WTC11 (cell line): Measurements from ENCODE around the gene PILRB. TPM values are rescaled to one million over a fixed set of nuclear protein-coding genes. Genes with fewer than 3 reads are reported as not detected.
A peak's percentile ranks its signal among the peaks of the same experiment; 100 is the strongest.

ENCODE experiments used
- ATAC-seq: fragments of 200-7000 bp; cut with Tn5 transposase; 2 replicates; pipeline ENCODE4 v1.10.0; 2021; ENCODE audit warnings: mild to moderate bottlenecking, moderate library complexity
- CTCF ChIA-PET: fragments of 300-600 bp; sonication (Branson Sonifier 250); formaldehyde crosslinking; loops from one replicate; lab custom pipeline; 2021; ENCODE audit warnings: antibody characterized with exemption; lab: Charles Lee
- POLR2A ChIA-PET: fragments of 350-600 bp; sonication (Branson Sonifier 250); formaldehyde crosslinking; loops from one replicate; lab custom pipeline; 2021; ENCODE audit warnings: antibody characterized with exemption; lab: Charles Lee
- DNase-seq: peaks from one replicate; pipeline ENCODE4 v3.0.0; 2021; ENCODE audit warnings: low spot score
- H3K27ac Mint-ChIP-seq: 2 replicates; pipeline ENCODE4 v1.8.0; 2021; ENCODE audit warnings: mixed read lengths
- H3K27me3 Mint-ChIP-seq: 2 replicates; pipeline ENCODE4 v1.8.0; 2021; ENCODE audit warnings: low read depth, mild to moderate bottlenecking, moderate library complexity, mixed read lengths
- H3K36me3 Mint-ChIP-seq: 2 replicates; pipeline ENCODE4 v1.8.0; 2021; ENCODE audit warnings: mixed read lengths
- H3K4me1 Mint-ChIP-seq: 2 replicates; pipeline ENCODE4 v1.8.0; 2022; ENCODE audit warnings: mixed read lengths
- H3K4me3 Mint-ChIP-seq: 2 replicates; pipeline ENCODE4 v1.8.0; 2021; ENCODE audit warnings: mild to moderate bottlenecking, moderate library complexity, mixed read lengths
- H3K9me3 Mint-ChIP-seq: 2 replicates; pipeline ENCODE4 v1.8.0; 2021; ENCODE audit warnings: mixed read lengths
- CREB1 ChIP-seq: sonication (generic); formaldehyde crosslinking; IDR thresholded peaks from 2 replicates; pipeline ENCODE4 v1.8.0; 2023; ENCODE audit warnings: mild to moderate bottlenecking, missing genetic modification reagents
- E2F4 ChIP-seq: sonication (generic); formaldehyde crosslinking; IDR thresholded peaks from 2 replicates; pipeline ENCODE4 v1.8.1; 2022; ENCODE audit warnings: low read depth, mild to moderate bottlenecking, moderate library complexity, missing genetic modification reagents, borderline replicate concordance
- ETV6 ChIP-seq: sonication (generic); formaldehyde crosslinking; IDR thresholded peaks from 2 replicates; pipeline ENCODE4 v1.8.1; 2022; ENCODE audit warnings: mild to moderate bottlenecking, missing genetic modification reagents
- FOXJ3 ChIP-seq: sonication (generic); formaldehyde crosslinking; IDR thresholded peaks from 2 replicates; pipeline ENCODE4 v1.9.0; 2021; ENCODE audit warnings: missing genetic modification reagents, mild to moderate bottlenecking, borderline replicate concordance
- GABPB1 ChIP-seq: sonication (generic); formaldehyde crosslinking; IDR thresholded peaks from 2 replicates; pipeline ENCODE4 v1.8.1; 2023; ENCODE audit warnings: mild to moderate bottlenecking, missing genetic modification reagents
- GTF2I ChIP-seq: fragments of 250-450 bp; sonication (Bioruptor Pico); conservative IDR thresholded peaks from 2 replicates; pipeline ENCODE4 v1.4.0; 2021; ENCODE audit warnings: mild to moderate bottlenecking
- JAZF1 ChIP-seq: fragments of 250-450 bp; sonication (Bioruptor Pico); IDR thresholded peaks from 2 replicates; pipeline ENCODE4 v1.9.0; 2021; ENCODE audit warnings: moderate library complexity, mild to moderate bottlenecking, inconsistent platforms
- KAT7 ChIP-seq: sonication (generic); formaldehyde crosslinking; IDR thresholded peaks from 2 replicates; pipeline ENCODE4 v1.8.1; 2023; ENCODE audit warnings: missing genetic modification reagents, mild to moderate bottlenecking, borderline replicate concordance
- NR3C1 ChIP-seq: sonication (generic); formaldehyde crosslinking; conservative IDR thresholded peaks from 2 replicates; pipeline ENCODE4 v1.8.1; 2023; ENCODE audit warnings: low read depth, mild to moderate bottlenecking, missing genetic modification reagents
- SP1 ChIP-seq: sonication (generic); formaldehyde crosslinking; conservative IDR thresholded peaks from 2 replicates; pipeline ENCODE4 v1.8.1; 2022; ENCODE audit warnings: missing genetic modification reagents
- ZNF219 ChIP-seq: sonication (generic); formaldehyde crosslinking; IDR thresholded peaks from 2 replicates; pipeline ENCODE4 v1.8.0; 2023; ENCODE audit warnings: missing genetic modification reagents, mild to moderate bottlenecking, borderline replicate concordance
- ZNF532 ChIP-seq: fragments of 250-450 bp; sonication (Bioruptor Pico); IDR thresholded peaks from 2 replicates; pipeline ENCODE4 v1.9.0; 2021; ENCODE audit warnings: mild to moderate bottlenecking, borderline replicate concordance
- total RNA-seq: library from RNA; stranded (reverse); gene quantifications from 3 replicates; pipeline ENCODE4 v1.2.3, GENCODE V29; 2021
- TF ChIP-seq, protein P1 (sequence below): sonication (generic); formaldehyde crosslinking; IDR thresholded peaks from 2 replicates; pipeline ENCODE4 v1.8.0; 2022; ENCODE audit warnings: missing genetic modification reagents
- TF ChIP-seq, protein P2 (sequence below): fragments of 250-450 bp; sonication (Bioruptor Pico); IDR thresholded peaks from 2 replicates; pipeline ENCODE4 v1.9.0; 2021; ENCODE audit warnings: mild to moderate bottlenecking
- TF ChIP-seq, protein P3 (sequence below): sonication (generic); formaldehyde crosslinking; IDR thresholded peaks from 2 replicates; pipeline ENCODE4 v1.8.1; 2023; ENCODE audit warnings: mild to moderate bottlenecking, missing genetic modification reagents, moderate library complexity
- TF ChIP-seq, protein P4 (sequence below): sonication (generic); formaldehyde crosslinking; IDR thresholded peaks from 2 replicates; pipeline ENCODE4 v1.8.0; 2022; ENCODE audit warnings: mild to moderate bottlenecking, missing genetic modification reagents
- TF ChIP-seq, protein P5 (sequence below): sonication (generic); formaldehyde crosslinking; IDR thresholded peaks from 2 replicates; pipeline ENCODE4 v1.8.1; 2022; ENCODE audit warnings: mild to moderate bottlenecking, missing genetic modification reagents, moderate library complexity, borderline replicate concordance

The PILRB gene
- total RNA-seq, 1 experiment from 2014 or later = 30.7 TPM

- TF ChIP-seq ZNF532 (CRISPR knock-in tag) (no peak), NR3C1 (CRISPR knock-in tag) (no peak), KAT7 (CRISPR knock-in tag) (no peak), FOXJ3 (CRISPR knock-in tag) (no peak), ETV6 (CRISPR knock-in tag) (no peak), JAZF1 (CRISPR knock-in tag) (no peak), ZNF219 (CRISPR knock-in tag) (no peak)
- TF ChIP-seq, protein P1, sequence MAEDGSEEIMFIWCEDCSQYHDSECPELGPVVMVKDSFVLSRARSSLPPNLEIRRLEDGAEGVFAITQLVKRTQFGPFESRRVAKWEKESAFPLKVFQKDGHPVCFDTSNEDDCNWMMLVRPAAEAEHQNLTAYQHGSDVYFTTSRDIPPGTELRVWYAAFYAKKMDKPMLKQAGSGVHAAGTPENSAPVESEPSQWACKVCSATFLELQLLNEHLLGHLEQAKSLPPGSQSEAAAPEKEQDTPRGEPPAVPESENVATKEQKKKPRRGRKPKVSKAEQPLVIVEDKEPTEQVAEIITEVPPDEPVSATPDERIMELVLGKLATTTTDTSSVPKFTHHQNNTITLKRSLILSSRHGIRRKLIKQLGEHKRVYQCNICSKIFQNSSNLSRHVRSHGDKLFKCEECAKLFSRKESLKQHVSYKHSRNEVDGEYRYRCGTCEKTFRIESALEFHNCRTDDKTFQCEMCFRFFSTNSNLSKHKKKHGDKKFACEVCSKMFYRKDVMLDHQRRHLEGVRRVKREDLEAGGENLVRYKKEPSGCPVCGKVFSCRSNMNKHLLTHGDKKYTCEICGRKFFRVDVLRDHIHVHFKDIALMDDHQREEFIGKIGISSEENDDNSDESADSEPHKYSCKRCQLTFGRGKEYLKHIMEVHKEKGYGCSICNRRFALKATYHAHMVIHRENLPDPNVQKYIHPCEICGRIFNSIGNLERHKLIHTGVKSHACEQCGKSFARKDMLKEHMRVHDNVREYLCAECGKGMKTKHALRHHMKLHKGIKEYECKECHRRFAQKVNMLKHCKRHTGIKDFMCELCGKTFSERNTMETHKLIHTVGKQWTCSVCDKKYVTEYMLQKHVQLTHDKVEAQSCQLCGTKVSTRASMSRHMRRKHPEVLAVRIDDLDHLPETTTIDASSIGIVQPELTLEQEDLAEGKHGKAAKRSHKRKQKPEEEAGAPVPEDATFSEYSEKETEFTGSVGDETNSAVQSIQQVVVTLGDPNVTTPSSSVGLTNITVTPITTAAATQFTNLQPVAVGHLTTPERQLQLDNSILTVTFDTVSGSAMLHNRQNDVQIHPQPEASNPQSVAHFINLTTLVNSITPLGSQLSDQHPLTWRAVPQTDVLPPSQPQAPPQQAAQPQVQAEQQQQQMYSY (CRISPR knock-in tag) = no peak
- TF ChIP-seq, protein P2, sequence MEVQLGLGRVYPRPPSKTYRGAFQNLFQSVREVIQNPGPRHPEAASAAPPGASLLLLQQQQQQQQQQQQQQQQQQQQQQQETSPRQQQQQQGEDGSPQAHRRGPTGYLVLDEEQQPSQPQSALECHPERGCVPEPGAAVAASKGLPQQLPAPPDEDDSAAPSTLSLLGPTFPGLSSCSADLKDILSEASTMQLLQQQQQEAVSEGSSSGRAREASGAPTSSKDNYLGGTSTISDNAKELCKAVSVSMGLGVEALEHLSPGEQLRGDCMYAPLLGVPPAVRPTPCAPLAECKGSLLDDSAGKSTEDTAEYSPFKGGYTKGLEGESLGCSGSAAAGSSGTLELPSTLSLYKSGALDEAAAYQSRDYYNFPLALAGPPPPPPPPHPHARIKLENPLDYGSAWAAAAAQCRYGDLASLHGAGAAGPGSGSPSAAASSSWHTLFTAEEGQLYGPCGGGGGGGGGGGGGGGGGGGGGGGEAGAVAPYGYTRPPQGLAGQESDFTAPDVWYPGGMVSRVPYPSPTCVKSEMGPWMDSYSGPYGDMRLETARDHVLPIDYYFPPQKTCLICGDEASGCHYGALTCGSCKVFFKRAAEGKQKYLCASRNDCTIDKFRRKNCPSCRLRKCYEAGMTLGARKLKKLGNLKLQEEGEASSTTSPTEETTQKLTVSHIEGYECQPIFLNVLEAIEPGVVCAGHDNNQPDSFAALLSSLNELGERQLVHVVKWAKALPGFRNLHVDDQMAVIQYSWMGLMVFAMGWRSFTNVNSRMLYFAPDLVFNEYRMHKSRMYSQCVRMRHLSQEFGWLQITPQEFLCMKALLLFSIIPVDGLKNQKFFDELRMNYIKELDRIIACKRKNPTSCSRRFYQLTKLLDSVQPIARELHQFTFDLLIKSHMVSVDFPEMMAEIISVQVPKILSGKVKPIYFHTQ (CRISPR knock-in tag) = no peak
These were observed 10.0 kb downstream of the PILRB start (continued) for GRCh38 chr7:100367676-100368613.

DNA sequence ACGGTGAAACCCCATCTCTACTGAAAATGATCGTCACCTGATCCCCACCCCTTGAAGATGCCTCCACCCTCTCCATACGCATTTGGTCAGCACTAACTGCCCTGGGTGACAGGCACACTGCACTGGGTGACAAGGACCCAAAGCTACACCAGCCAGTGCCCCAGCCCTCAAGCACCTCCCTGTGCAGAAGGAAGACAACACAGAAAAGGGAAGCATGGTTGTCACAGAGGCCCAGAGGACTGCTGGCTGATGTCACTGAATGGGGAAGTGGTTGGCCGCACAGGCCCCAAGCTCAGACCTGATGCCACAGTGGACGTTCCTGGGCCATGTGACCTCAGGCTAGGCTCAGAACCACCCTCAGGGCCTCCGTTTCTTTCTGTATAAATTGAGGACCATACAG, 11.2 kb downstream of the PILRB start:
- Mint-ChIP-seq H3K27me3 (no peaks in the 10 kb centered on the region), H3K36me3 (peaks cover 11% of the 10 kb centered on the region), H3K27ac (0 out of 2 replicates have a peak overlapping the region, but pooled peaks have one; percentile 79), H3K4me1 (peaks cover 34% of the 10 kb centered on the region), H3K4me3 (no peak overlapping the region), H3K9me3 (no peaks in the 10 kb centered on the region)
- POLR2A ChIA-PET = interaction anchor here (0.5 kb wide), 1 partner anchor 252 kb away, joined by 4 read pairs; no protein-coding TSS in a partner anchor
- DNase-seq (no peak), ATAC-seq (no peak)
- TF ChIP-seq SP1 (CRISPR knock-in tag) = no peak
- TF ChIP-seq CREB1 = 0 out of 2 replicates have a peak, but pooled peaks have one; percentile 43
- TF ChIP-seq, protein P3, sequence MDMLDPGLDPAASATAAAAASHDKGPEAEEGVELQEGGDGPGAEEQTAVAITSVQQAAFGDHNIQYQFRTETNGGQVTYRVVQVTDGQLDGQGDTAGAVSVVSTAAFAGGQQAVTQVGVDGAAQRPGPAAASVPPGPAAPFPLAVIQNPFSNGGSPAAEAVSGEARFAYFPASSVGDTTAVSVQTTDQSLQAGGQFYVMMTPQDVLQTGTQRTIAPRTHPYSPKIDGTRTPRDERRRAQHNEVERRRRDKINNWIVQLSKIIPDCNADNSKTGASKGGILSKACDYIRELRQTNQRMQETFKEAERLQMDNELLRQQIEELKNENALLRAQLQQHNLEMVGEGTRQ = peak; percentile 45
- TF ChIP-seq, protein P4, sequence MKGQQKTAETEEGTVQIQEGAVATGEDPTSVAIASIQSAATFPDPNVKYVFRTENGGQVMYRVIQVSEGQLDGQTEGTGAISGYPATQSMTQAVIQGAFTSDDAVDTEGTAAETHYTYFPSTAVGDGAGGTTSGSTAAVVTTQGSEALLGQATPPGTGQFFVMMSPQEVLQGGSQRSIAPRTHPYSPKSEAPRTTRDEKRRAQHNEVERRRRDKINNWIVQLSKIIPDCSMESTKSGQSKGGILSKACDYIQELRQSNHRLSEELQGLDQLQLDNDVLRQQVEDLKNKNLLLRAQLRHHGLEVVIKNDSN = peak; percentile 43; the same call in 1 of the 2 replicates
- TF ChIP-seq GTF2I (CRISPR knock-in tag) = no peak
- no peak for TF ChIP-seq GABPB1 (CRISPR knock-in tag)
- TF ChIP-seq E2F4 (CRISPR knock-in tag) = no peak
- TF ChIP-seq, protein P5, sequence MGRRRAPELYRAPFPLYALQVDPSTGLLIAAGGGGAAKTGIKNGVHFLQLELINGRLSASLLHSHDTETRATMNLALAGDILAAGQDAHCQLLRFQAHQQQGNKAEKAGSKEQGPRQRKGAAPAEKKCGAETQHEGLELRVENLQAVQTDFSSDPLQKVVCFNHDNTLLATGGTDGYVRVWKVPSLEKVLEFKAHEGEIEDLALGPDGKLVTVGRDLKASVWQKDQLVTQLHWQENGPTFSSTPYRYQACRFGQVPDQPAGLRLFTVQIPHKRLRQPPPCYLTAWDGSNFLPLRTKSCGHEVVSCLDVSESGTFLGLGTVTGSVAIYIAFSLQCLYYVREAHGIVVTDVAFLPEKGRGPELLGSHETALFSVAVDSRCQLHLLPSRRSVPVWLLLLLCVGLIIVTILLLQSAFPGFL (CRISPR knock-in tag) = no peak
- CTCF ChIA-PET = interaction anchor here (1.9 kb wide), 1 partner anchor 38 kb away, joined by 11 read pairs; no protein-coding TSS in a partner anchor
